Measurements from ENCODE around the gene SLF2.
A peak's percentile ranks its signal among the peaks of the same experiment; 100 is the strongest.

DNA sequence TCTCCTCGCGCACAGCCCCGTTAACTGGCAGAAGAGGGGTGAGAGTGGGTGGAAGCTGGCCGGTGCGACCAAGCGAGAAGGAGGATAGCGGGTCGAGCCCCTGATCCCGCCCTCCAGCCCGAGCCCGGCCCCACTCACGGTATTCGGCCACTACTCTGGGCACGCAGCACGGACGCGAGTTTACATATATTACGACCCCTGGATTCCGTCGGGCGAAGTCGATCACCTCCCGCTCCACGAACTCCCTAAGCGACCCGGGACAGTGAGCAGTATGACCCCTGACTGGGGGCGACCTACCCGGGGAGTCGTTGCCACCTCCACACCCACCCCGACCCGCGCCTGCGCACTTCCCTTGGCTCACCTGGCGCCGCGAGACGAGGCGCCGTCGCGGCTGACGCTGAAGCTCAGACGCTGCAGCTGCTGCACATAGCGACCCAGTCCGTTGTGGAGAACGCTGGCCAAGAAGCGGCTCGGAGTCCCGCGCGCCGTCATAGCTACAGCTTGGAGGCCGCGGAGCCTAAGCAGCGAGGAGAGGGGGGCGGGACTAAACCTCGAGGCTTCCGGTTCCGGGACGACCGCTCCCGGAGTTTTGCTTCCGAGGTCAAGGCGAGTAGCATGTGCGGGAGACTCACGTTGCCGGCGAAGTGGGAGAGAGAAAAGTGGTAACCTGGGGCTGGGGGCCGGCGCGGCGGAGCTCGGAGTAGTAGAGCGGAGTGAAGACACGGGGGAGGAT, 74.4 kb downstream of the SLF2 start, which contains the start of the genes MRPL43 and TWNK:
- TF ChIP-seq, protein P1, sequence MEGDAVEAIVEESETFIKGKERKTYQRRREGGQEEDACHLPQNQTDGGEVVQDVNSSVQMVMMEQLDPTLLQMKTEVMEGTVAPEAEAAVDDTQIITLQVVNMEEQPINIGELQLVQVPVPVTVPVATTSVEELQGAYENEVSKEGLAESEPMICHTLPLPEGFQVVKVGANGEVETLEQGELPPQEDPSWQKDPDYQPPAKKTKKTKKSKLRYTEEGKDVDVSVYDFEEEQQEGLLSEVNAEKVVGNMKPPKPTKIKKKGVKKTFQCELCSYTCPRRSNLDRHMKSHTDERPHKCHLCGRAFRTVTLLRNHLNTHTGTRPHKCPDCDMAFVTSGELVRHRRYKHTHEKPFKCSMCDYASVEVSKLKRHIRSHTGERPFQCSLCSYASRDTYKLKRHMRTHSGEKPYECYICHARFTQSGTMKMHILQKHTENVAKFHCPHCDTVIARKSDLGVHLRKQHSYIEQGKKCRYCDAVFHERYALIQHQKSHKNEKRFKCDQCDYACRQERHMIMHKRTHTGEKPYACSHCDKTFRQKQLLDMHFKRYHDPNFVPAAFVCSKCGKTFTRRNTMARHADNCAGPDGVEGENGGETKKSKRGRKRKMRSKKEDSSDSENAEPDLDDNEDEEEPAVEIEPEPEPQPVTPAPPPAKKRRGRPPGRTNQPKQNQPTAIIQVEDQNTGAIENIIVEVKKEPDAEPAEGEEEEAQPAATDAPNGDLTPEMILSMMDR (IDR thresholded peaks at IDR 0.05 in 2 of 3, conservative IDR thresholded peaks at IDR 0.05 in 1 of 3; ENCODE audit: borderline replicate concordance in 1 of 3, insufficient read depth in 1 of 3, low read depth in 2 of 3, low read length in 2 of 3): no peak
- TF ChIP-seq POLR2A (IDR thresholded peaks at IDR 0.05; ENCODE audit: borderline replicate concordance, extremely low read depth, insufficient read depth, insufficient read length): peak; percentile 85
- TF ChIP-seq, protein P2, sequence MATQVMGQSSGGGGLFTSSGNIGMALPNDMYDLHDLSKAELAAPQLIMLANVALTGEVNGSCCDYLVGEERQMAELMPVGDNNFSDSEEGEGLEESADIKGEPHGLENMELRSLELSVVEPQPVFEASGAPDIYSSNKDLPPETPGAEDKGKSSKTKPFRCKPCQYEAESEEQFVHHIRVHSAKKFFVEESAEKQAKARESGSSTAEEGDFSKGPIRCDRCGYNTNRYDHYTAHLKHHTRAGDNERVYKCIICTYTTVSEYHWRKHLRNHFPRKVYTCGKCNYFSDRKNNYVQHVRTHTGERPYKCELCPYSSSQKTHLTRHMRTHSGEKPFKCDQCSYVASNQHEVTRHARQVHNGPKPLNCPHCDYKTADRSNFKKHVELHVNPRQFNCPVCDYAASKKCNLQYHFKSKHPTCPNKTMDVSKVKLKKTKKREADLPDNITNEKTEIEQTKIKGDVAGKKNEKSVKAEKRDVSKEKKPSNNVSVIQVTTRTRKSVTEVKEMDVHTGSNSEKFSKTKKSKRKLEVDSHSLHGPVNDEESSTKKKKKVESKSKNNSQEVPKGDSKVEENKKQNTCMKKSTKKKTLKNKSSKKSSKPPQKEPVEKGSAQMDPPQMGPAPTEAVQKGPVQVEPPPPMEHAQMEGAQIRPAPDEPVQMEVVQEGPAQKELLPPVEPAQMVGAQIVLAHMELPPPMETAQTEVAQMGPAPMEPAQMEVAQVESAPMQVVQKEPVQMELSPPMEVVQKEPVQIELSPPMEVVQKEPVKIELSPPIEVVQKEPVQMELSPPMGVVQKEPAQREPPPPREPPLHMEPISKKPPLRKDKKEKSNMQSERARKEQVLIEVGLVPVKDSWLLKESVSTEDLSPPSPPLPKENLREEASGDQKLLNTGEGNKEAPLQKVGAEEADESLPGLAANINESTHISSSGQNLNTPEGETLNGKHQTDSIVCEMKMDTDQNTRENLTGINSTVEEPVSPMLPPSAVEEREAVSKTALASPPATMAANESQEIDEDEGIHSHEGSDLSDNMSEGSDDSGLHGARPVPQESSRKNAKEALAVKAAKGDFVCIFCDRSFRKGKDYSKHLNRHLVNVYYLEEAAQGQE (IDR thresholded peaks at IDR 0.05; ENCODE audit: low read depth): no peak
- TF ChIP-seq EGR1 (IDR thresholded peaks at IDR 0.05; ENCODE audit: low read depth): no peak

All from HCT116 (cell line).